H1 (cell line): ENCODE measurements around the gene AXIN2. TPM values are rescaled to one million over a fixed set of nuclear protein-coding genes. Genes with fewer than 3 reads are reported as not detected.

Experiments used
- BRCA1 ChIP-seq: IDR thresholded peaks from 2 replicates; pipeline ENCODE4 v1.6.1; 2012; ENCODE audit warnings: low read depth, low read length, improper control_type of control experiment
- CEBPB ChIP-seq: IDR thresholded peaks from 2 replicates; pipeline ENCODE4 v1.6.1; 2012; ENCODE audit warnings: low read depth, low read length
- FOSL1 ChIP-seq: IDR thresholded peaks from 2 replicates; pipeline ENCODE4 v1.6.1; 2011; ENCODE audit warnings: mild to moderate bottlenecking, low read depth, low read length, moderate library complexity; ENCODE audit not compliant: insufficient read depth
- polyA plus RNA-seq, 7 experiments: library from polyadenylated mRNA; depleted of rRNA in 3 of 7; stranded (reverse) in 5 of 7; unstranded in 2 of 7; fragments of >200 nt in 5 of 7; fragments of 200-250 nt in 2 of 7; gene quantifications; 1 replicate in 5 of 7; 2 replicates in 1 of 7; 4 replicates in 1 of 7; pipeline versions ENCODE4 v1.2.1 to v1.2.3, GENCODE V29; 2011 to 2013; ENCODE audit warnings: missing spikeins in 2 of 7, mixed read lengths in 2 of 7
- total RNA-seq: library from RNA; stranded (reverse); fragmentation: NEBNext Ultra II Directional; extraction: Animal tissue kit (Norgen Biotek cat#: 25700); gene quantifications from 2 replicates; pipeline ENCODE4 v1.2.1, GENCODE V29; 2021

AXIN2 gene
- total and polyA plus RNA-seq, 2 of the 8 experiments (the other 6 are each of a cell fraction or from before 2014, with no cell fraction given) = 17.7 to 33.4 TPM

GRCh38 chr17:65522751-65523404 is 38.6 kb downstream of the AXIN2 start (continued):
- TF ChIP-seq BRCA1 (no peak), FOSL1 (no peak), CEBPB (no peak)
